HepG2 (cell line): Measurements from ENCODE around the gene FHIT. TPM values are rescaled to one million over a fixed set of nuclear protein-coding genes. Genes with fewer than 3 reads are reported as not detected.

Experiments
- FOXA1 ChIP-seq, 2 experiments: fragments of 450-650 bp in 1 of 2; sonication (generic) in 1 of 2; formaldehyde crosslinking in 1 of 2; IDR thresholded peaks; 2 replicates each; pipeline versions ENCODE4 v1.4.0 to v1.6.1; 2016 to 2020; ENCODE audit warnings: missing genetic modification reagents in 1 of 2
- FOXA3 ChIP-seq: IDR thresholded peaks from 2 replicates; pipeline ENCODE4 v1.6.1; 2016; ENCODE audit warnings: missing genetic modification reagents, missing compliant biosample characterization
- HNF4A ChIP-seq: sonication (generic); formaldehyde crosslinking; IDR thresholded peaks from 2 replicates; pipeline ENCODE4 v1.4.0; 2020; ENCODE audit warnings: missing genetic modification reagents
- NFIC ChIP-seq: IDR thresholded peaks from 2 replicates; pipeline ENCODE4 v1.6.1; 2012; ENCODE audit warnings: mild to moderate bottlenecking, low read length, inconsistent platforms
- NR2F2 ChIP-seq: IDR thresholded peaks from 2 replicates; pipeline ENCODE4 v1.6.1; 2012; ENCODE audit warnings: low read depth, inconsistent platforms, borderline replicate concordance
- NR2F6 ChIP-seq, 2 experiments: IDR thresholded peaks; 2 replicates each; pipeline ENCODE4 v1.6.1; 2016; ENCODE audit warnings: antibody characterized with exemption in 1 of 2, mild to moderate bottlenecking in 1 of 2
- RFX5 ChIP-seq: IDR thresholded peaks from 2 replicates; pipeline ENCODE4 v1.6.1; 2011; ENCODE audit warnings: low read depth, low read length, improper control_type of control experiment
- RFXAP ChIP-seq: sonication (generic); formaldehyde crosslinking; IDR thresholded peaks from 2 replicates; pipeline ENCODE4 v1.4.0; 2020; ENCODE audit warnings: missing genetic modification reagents, borderline replicate concordance
- SMC3 ChIP-seq: IDR thresholded peaks from 2 replicates; pipeline ENCODE4 v1.6.1; 2011; ENCODE audit warnings: low read length, improper control_type of control experiment
- TMF1 ChIP-seq: sonication (generic); formaldehyde crosslinking; IDR thresholded peaks from 2 replicates; pipeline ENCODE4 v1.8.1; 2022; ENCODE audit warnings: low read depth, missing genetic modification reagents
- ZBTB7B ChIP-seq: sonication (generic); formaldehyde crosslinking; IDR thresholded peaks from 2 replicates; pipeline ENCODE4 v1.4.0; 2020; ENCODE audit warnings: missing genetic modification reagents
- ZNF432 ChIP-seq: sonication (generic); formaldehyde crosslinking; IDR thresholded peaks from 2 replicates; pipeline ENCODE4 v1.5.0; 2020; ENCODE audit warnings: missing genetic modification reagents, mild to moderate bottlenecking, borderline replicate concordance
- polyA plus RNA-seq, 8 experiments: library from polyadenylated mRNA; depleted of rRNA in 3 of 8; stranded (reverse) in 7 of 8; unstranded in 1 of 8; fragments of >200 nt; fragmentation: Illumina TruSeq in 4 of 8; extraction: Trizol in 4 of 8; gene quantifications; 2 replicates each; pipeline versions ENCODE4 v1.2.1 to v1.2.3, GENCODE V29; 2011 to 2016; ENCODE audit warnings: low read depth in 4 of 8, missing spikeins in 1 of 8, mixed read lengths in 1 of 8; ENCODE audit not compliant: insufficient read depth in 1 of 8
- total RNA-seq, 5 experiments: library from RNA; depleted of rRNA; stranded (reverse); fragments of >200 nt; fragmentation: Illumina TruSeq; extraction: Trizol; gene quantifications; 2 replicates each; pipeline ENCODE4 v1.2.3, GENCODE V29; 2016; ENCODE audit warnings: low read depth in 1 of 5
- TF ChIP-seq, protein P1 (sequence below): sonication (generic); formaldehyde crosslinking; IDR thresholded peaks from 2 replicates; pipeline ENCODE4 v1.8.1; 2022; ENCODE audit warnings: mild to moderate bottlenecking, missing genetic modification reagents
- TF ChIP-seq, protein P2 (sequence below): sonication (generic); formaldehyde crosslinking; IDR thresholded peaks from 2 replicates; pipeline ENCODE4 v1.5.0; 2020; ENCODE audit warnings: mild to moderate bottlenecking, missing genetic modification reagents, moderate library complexity
- TF ChIP-seq, protein P3 (sequence below): sonication (generic); formaldehyde crosslinking; conservative IDR thresholded peaks from 2 replicates; pipeline ENCODE4 v1.4.0; 2020; ENCODE audit warnings: mild to moderate bottlenecking, missing genetic modification reagents, moderate library complexity
- TF ChIP-seq, protein P4 (sequence below): sonication (generic); formaldehyde crosslinking; IDR thresholded peaks from 2 replicates; pipeline ENCODE4 v1.5.1; 2020; ENCODE audit warnings: mild to moderate bottlenecking, missing genetic modification reagents, borderline replicate concordance
- TF ChIP-seq, protein P5 (sequence below): sonication (generic); formaldehyde crosslinking; IDR thresholded peaks from 2 replicates; pipeline ENCODE4 v1.4.0; 2020; ENCODE audit warnings: mild to moderate bottlenecking, missing genetic modification reagents

The FHIT gene
- total and polyA plus RNA-seq, 2 of the 13 experiments (the other 11 are each of a cell fraction or from before 2014, with no cell fraction given) = 4.0 to 4.6 TPM

DNA sequence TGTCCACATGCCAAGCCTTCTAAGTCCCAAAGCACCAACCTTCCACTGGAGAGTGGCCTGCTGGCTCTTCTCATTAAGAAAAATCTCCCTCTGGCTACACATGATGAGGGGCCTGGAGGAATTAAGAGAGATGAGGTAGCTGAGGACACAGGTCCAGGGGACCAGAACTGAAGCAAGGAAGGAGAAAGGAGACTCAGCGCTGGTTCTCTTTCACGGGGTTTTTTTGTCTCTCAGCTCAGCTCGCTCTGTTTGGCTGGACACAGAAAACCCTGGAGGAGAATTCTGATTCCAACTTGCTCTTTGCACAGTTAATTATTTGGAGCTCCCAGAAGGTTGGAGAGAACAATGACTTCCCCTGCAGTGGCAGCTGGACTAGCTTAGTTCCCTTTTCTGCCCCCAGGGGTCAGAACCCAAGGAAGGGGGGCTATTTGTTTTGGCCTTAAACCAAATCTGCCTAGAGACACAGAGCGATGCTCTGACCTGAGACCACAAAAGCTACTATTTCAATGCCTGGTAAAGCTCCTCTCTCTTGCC is 507.6 kb downstream of the FHIT start (continued):
- TF ChIP-seq FOXA1 (IDR thresholded peaks at IDR 0.05) (no peak), FOXA1 (CRISPR knock-in tag; IDR thresholded peaks at IDR 0.05) (peak; percentile 38), HNF4A (CRISPR knock-in tag) (peak; percentile 36; the same call in 1 of the 2 replicates), NR2F2 (peak; percentile 22; the same call in 1 of the 2 replicates), NR2F6 (IDR thresholded peaks at IDR 0.05) (peak; percentile 52; the same call in 1 of the 2 replicates), NR2F6 (CRISPR knock-in tag; IDR thresholded peaks at IDR 0.05) (no peak; the same call in 1 of the 2 replicates), TMF1 (CRISPR knock-in tag) (no peak), RFXAP (CRISPR knock-in tag) (peak; percentile 94), RFX5 (peak; percentile 53; the same call in 1 of the 2 replicates), NFIC (0 out of 2 replicates have a peak, but pooled peaks have one; percentile 44), ZBTB7B (CRISPR knock-in tag) (peak; percentile 61; the same call in 1 of the 2 replicates), FOXA3 (CRISPR knock-in tag) (peak; percentile 49; the same call in 1 of the 2 replicates), SMC3 (peak; percentile 29; the same call in 1 of the 2 replicates), ZNF432 (CRISPR knock-in tag) (no peak)
- TF ChIP-seq, protein P1, sequence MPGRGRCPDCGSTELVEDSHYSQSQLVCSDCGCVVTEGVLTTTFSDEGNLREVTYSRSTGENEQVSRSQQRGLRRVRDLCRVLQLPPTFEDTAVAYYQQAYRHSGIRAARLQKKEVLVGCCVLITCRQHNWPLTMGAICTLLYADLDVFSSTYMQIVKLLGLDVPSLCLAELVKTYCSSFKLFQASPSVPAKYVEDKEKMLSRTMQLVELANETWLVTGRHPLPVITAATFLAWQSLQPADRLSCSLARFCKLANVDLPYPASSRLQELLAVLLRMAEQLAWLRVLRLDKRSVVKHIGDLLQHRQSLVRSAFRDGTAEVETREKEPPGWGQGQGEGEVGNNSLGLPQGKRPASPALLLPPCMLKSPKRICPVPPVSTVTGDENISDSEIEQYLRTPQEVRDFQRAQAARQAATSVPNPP (CRISPR knock-in tag) = no peak
- TF ChIP-seq, protein P2, sequence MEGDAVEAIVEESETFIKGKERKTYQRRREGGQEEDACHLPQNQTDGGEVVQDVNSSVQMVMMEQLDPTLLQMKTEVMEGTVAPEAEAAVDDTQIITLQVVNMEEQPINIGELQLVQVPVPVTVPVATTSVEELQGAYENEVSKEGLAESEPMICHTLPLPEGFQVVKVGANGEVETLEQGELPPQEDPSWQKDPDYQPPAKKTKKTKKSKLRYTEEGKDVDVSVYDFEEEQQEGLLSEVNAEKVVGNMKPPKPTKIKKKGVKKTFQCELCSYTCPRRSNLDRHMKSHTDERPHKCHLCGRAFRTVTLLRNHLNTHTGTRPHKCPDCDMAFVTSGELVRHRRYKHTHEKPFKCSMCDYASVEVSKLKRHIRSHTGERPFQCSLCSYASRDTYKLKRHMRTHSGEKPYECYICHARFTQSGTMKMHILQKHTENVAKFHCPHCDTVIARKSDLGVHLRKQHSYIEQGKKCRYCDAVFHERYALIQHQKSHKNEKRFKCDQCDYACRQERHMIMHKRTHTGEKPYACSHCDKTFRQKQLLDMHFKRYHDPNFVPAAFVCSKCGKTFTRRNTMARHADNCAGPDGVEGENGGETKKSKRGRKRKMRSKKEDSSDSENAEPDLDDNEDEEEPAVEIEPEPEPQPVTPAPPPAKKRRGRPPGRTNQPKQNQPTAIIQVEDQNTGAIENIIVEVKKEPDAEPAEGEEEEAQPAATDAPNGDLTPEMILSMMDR (CRISPR knock-in tag) = peak; percentile 50
- TF ChIP-seq, protein P3, sequence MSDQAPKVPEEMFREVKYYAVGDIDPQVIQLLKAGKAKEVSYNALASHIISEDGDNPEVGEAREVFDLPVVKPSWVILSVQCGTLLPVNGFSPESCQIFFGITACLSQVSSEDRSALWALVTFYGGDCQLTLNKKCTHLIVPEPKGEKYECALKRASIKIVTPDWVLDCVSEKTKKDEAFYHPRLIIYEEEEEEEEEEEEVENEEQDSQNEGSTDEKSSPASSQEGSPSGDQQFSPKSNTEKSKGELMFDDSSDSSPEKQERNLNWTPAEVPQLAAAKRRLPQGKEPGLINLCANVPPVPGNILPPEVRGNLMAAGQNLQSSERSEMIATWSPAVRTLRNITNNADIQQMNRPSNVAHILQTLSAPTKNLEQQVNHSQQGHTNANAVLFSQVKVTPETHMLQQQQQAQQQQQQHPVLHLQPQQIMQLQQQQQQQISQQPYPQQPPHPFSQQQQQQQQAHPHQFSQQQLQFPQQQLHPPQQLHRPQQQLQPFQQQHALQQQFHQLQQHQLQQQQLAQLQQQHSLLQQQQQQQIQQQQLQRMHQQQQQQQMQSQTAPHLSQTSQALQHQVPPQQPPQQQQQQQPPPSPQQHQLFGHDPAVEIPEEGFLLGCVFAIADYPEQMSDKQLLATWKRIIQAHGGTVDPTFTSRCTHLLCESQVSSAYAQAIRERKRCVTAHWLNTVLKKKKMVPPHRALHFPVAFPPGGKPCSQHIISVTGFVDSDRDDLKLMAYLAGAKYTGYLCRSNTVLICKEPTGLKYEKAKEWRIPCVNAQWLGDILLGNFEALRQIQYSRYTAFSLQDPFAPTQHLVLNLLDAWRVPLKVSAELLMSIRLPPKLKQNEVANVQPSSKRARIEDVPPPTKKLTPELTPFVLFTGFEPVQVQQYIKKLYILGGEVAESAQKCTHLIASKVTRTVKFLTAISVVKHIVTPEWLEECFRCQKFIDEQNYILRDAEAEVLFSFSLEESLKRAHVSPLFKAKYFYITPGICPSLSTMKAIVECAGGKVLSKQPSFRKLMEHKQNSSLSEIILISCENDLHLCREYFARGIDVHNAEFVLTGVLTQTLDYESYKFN (CRISPR knock-in tag) = peak; percentile 39; the same call in 1 of the 2 replicates
- TF ChIP-seq, protein P4, sequence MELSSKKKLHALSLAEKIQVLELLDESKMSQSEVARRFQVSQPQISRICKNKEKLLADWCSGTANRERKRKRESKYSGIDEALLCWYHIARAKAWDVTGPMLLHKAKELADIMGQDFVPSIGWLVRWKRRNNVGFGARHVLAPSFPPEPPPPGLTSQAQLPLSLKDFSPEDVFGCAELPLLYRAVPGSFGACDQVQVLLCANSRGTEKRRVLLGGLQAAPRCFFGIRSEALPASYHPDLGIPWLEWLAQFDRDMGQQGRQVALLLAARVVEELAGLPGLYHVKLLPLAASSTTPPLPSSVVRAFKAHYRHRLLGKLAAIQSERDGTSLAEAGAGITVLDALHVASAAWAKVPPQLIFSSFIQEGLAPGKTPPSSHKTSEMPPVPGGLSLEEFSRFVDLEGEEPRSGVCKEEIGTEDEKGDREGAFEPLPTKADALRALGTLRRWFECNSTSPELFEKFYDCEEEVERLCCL (CRISPR knock-in tag) = no peak
- TF ChIP-seq, protein P5, sequence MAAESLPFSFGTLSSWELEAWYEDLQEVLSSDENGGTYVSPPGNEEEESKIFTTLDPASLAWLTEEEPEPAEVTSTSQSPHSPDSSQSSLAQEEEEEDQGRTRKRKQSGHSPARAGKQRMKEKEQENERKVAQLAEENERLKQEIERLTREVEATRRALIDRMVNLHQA (CRISPR knock-in tag) = no peak
